Measurements from ENCODE around the gene B3GNT7. TPM values are rescaled to one million over a fixed set of nuclear protein-coding genes. Genes with fewer than 3 reads are reported as not detected.

Gene B3GNT7
- total and polyA plus RNA-seq, 12 donors: 0.72 to 61.7 (median 2.1) TPM

DNA sequence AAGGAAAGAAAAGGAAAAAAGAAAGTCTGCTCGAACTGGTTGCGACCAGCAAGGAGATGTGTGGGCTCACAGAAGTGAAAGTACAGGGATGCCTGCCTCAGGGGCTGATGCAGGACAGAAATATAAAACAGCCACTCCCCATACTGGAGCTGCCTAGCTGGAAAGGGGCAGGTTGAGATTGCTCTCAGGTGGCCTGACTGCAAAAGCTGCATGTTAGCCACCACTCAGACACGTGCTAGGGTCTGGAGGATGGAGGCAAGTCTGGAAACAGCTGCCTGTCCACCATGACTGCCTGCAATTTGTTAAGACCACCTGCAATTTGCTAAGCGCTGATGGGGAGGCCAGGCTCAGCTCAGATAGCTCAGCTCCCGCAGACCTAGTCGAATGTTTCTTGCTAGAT, 17.9 kb downstream of the B3GNT7 start:
- TF ChIP-seq CTCF (IDR thresholded peaks at IDR 0.05): no peak
- Histone ChIP-seq H3K36me3 (no peaks in the 10 kb centered on the region), H3K4me1 (peaks cover 0 to 14% (median 12%) of the 10 kb centered on the region in 9 donors), H3K4me3 (no peak overlapping the region), H3K9me3 (peaks cover 0 to 14% (median 4%) of the 10 kb centered on the region in 11 donors), H3K27ac (no peak overlapping the region), H3K27me3 (peaks cover 0 to 43% (median 21%) of the 10 kb centered on the region in 7 donors)
- ATAC-seq (no peak), DNase-seq (no peak)
- 88 to 89% methylated on average over 6 of the region's 6 CpGs for WGBS, 2 donors
- intact Hi-C loops (cut with DNase I): loop anchor here (2.0 to 10.0 kb wide), 8 partner anchors 116 to 311 kb away; no protein-coding TSS in a partner anchor

DNA sequence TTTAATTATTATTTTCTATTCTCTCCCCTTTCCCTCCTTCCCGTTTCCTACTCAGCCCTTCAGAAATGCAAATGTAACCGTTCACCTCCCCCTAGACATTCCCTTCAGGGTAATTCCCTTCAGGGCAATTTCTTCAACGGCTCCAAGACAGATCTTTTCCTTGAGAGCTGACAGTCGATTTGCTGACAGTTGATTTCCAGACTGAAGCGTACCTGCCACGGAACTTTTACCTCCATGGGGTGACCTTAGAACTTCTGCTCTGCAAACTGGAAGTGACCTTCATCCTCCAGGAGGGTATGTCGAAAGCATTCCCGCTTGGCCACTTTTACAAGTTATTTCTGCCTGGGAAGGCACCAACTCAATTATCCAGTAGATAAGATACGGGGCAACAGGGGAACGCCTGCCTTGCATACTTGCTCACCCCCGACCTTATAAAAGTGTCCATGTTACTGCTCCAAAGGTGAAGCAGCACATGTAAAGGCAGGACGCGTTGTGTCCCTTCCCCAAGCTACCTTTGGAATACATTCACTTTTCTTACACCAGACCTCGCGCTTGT, 18.5 kb downstream of the B3GNT7 start:
- Histone ChIP-seq H3K36me3 (no peaks in the 10 kb centered on the region), H3K27me3 (peaks cover 0 to 43% (median 27%) of the 10 kb centered on the region in 7 donors), H3K4me3 (no peak overlapping the region), H3K9me3 (peaks cover 0 to 14% (median 4%) of the 10 kb centered on the region in 11 donors), H3K27ac (no peak overlapping the region), H3K4me1 (peaks cover 0 to 14% (median 12%) of the 10 kb centered on the region in 9 donors)
- intact Hi-C loops (cut with DNase I): loop anchor here (2.0 to 10.0 kb wide), 8 partner anchors 117 to 312 kb away; no protein-coding TSS in a partner anchor
- ATAC-seq (no peak), DNase-seq (no peak)
- no peak for TF ChIP-seq CTCF (IDR thresholded peaks at IDR 0.05)
- WGBS, 2 donors: 52 to 60% methylated on average over 15 of the region's 15 CpGs

GRCh38 chr2:231415029-231415428, 19.5 kb downstream of the B3GNT7 start:
- TF ChIP-seq CTCF (IDR thresholded peaks at IDR 0.05): no peak
- ATAC-seq (no peak), DNase-seq (no peak)
- H3K4me1 ChIP-seq: peaks cover 0 to 14% (median 12%) of the 10 kb centered on the region in 9 donors
- no peak overlapping the region for H3K27ac ChIP-seq
- H3K27me3 ChIP-seq: peaks cover 0 to 43% (median 29%) of the 10 kb centered on the region in 7 donors
- H3K36me3 ChIP-seq: no peaks in the 10 kb centered on the region
- intact Hi-C loops (cut with DNase I): loop anchor here in 3 of 10 donors (10.0 kb wide), 1 partner anchor 310 kb away; no protein-coding TSS in a partner anchor
- no peak overlapping the region for H3K4me3 ChIP-seq
- H3K9me3 ChIP-seq: peaks cover 0 to 10% (median 4%) of the 10 kb centered on the region in 11 donors

- peaks cover 0 to 39% (median 11%) of the 10 kb centered on the region in 7 donors for H3K27me3 ChIP-seq
- H3K9me3 ChIP-seq: no peaks in the 10 kb centered on the region
- no peaks in the 10 kb centered on the region for H3K36me3 ChIP-seq
- H3K4me3 ChIP-seq: no peak overlapping the region
- no peaks in the 10 kb centered on the region for H3K4me1 ChIP-seq
- no peak for TF ChIP-seq CTCF (IDR thresholded peaks at IDR 0.05)
- DNase-seq: no peak
- intact Hi-C loops (cut with DNase I): loop anchor here in 3 of 10 donors (10.0 kb wide), 1 partner anchor 314 kb away; no protein-coding TSS in a partner anchor
- WGBS, 2 donors: 85 to 88% methylated on average over 26 of the region's 26 CpGs
- no peak for ATAC-seq
- H3K27ac ChIP-seq: no peak overlapping the region
Measured at GRCh38 chr2:231418820-231419640, 23.5 kb downstream of the B3GNT7 start.
